ENCODE measurements around the gene DCDC2B.
"Not testable (repeated sequence)": the region's sequence is repeated elsewhere in the genome, so short reads cannot be mapped to it uniquely, and the experiment has no call there.

DCDC2B gene

DNA sequence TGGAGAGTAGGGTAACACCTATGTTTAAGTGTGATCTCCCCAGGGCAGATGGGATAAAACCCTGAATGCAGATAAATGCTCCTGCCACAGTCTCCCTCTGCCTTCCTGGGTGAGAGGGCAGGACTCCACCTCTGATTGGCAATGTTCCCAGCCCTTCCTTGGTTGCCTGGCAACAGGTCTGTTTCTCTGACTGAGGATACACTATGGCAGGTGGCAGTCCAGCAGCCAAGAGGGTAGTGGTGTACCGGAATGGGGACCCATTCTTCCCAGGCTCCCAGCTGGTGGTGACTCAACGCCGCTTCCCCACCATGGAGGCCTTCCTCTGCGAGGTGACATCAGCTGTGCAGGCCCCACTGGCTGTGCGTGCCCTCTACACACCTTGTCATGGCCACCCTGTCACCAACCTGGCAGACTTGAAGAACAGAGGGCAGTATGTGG, at the start of gene DCDC2B:
Gene DCDC2B (plus strand): TSS at position 199 of the 438 bp plus-strand sequence. CDS start 5 bp downstream, at position 204.
- DNase-seq = peak; percentile 78
- in situ Hi-C loops (cut with HindIII; ENCODE audit: low pct_ligation_motif_present, low pct_unique_long_range_greater_than_20kb, low sequenced_read_pairs) = no loop called here

DNA sequence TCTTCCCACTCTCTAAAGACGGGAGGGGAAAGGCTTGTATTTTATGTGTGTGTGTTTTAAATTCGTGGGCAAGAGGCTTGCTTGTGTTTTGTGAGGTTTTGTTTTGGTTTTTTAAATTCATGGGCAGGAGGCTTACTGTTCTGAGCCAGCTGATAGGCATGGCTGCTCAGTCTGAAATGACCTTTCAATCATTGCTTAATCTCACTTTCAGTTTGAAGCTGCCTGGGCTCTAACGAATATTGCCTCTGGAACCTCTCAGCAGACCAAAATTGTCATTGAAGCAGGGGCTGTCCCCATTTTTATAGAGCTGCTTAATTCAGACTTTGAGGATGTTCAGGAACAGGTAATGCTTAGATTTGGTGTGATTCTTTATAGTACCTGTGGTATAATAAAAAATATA, 49.7 kb upstream of the DCDC2B start:
- in situ Hi-C loops (cut with HindIII; ENCODE audit: low pct_ligation_motif_present, low pct_unique_long_range_greater_than_20kb, low sequenced_read_pairs) = no loop called here
- no peak for DNase-seq

DNA sequence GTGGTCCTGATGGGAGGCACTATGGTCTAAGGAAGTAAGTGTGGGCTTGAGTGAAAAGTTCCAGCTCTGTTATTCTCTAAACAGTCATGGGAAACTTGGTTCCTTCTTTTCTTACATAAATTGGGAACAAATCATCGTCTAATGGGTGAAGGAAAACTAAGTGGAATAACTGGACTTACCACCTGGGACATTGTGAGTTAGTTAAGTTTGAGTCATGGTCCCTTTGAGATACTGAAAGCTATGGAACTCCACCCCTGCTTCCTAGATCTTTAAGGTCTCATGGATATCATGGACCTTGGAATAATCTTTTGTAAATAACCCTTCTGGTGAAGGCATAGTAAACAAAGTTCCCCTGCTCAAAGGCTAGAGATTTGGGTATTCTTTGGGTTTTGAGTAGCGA, 45.5 kb upstream of the DCDC2B start:
- DNase-seq = no peak
- in situ Hi-C loops (cut with HindIII; ENCODE audit: low pct_ligation_motif_present, low pct_unique_long_range_greater_than_20kb, low sequenced_read_pairs) = no loop called here

DNA sequence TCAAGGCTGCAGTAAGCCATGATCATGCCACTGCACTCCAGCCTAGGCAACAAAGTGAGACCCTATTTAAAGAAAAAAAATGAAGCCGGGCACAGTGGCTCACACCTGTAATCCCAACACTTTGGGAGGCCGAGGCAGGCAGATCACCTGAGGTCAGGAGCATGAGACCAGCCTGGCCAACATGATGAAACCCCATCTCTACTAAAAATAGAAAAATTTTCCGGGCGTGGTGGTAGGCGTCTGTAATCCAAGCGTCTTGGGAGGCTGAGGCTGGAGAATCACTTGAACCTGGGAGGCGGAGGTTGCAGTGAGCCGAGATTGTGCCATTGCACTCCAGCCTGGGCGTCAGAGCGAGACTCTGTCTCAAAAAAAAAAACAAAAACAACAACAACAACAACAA, 43.3 kb upstream of the DCDC2B start:
- DNase-seq; in situ Hi-C loops (cut with HindIII; ENCODE audit: low pct_ligation_motif_present, low pct_unique_long_range_greater_than_20kb, low sequenced_read_pairs): not testable (repeated sequence)

DNA sequence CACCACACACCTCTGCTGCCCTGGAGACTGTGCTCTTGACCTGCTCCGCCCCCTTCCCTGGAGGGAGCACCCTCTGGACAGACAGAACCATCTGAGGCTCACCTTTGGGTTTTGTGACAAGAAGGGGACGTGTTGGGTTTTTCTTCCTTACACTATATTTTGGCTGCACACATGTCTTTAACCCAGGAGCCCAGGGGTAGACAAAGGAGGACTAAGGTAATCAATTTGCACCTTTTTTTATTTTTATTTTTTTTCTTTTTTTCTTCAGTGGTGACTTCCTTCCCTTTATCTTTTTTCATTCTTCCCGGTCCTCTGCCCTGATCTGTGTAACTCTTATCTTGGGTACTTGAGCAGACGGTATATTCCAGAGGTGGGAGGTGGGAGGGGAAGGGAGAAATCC, 37.9 kb upstream of the DCDC2B start:
- DNase-seq = no peak
- in situ Hi-C loops (cut with HindIII; ENCODE audit: low pct_ligation_motif_present, low pct_unique_long_range_greater_than_20kb, low sequenced_read_pairs) = no loop called here

DNA sequence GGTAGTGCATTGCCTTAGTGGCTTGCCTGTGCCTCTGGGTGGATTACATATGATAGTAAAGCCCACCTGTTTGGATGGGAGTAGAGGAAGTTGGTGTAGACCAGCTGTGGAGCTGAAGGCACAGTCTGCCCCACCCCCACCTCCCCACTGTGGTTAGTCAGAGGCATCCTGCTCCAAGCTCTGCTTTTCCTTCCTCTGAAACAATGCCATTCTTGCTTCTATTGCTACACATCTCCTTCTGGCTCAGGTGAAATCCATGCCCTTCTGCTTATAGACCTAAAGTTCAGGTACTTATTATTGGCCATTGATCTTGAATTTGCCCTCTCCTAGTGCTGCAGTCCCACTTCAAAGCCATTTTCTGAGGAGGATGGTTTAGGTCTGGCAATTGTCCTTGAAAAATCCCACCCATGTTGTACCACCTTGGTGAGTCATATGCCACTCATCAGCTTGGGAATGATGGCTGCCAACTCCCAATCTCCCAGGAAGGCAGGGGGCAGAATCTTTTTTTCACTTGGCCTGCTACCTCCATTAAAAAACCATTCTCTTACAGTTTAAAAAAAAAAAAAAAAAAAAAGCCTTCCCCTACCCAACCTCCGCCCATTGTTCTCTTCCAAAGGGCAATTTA, 36.2 kb upstream of the DCDC2B start:
- DNase-seq = no peak
- in situ Hi-C loops (cut with HindIII; ENCODE audit: low pct_ligation_motif_present, low pct_unique_long_range_greater_than_20kb, low sequenced_read_pairs) = no loop called here

DNA sequence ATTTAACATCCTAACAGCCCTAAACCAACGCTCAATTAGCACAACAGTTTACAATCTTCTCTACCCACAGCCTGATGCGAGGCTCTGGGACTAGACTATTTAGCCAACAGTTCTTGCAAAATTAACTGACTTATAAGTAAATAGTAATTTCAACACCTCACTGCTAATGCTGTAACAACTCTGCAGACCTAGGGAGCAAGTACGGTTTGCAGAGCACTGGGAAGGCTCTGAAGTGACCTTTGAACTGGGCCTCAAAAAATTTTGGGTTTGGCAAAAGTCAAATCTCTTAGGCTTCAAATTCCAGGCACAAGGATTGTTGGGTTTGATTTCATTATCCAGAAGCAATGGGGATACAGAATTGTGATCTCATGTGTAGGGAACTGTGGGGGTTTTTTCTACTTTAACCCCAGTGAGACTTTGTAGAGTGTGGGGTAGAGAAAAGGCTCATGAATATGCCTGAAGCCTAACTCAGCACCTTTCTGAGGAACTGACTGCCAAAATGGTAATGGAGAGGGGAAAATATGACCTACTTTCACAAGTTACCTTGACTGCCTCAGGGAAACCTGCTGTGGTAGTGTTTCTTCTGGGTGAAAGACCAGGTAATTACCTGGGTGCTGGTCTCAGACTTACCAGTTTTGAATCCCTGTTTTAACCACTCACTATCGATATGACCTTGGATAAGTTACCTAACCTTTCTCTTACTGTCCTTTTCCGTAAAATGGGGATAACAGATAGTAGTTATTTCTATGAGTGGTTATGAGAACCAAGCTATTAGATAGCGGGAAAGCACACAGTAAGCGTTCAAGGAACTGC, 30.3 kb upstream of the DCDC2B start:
- in situ Hi-C loops (cut with HindIII; ENCODE audit: low pct_ligation_motif_present, low pct_unique_long_range_greater_than_20kb, low sequenced_read_pairs) = no loop called here
- no peak for DNase-seq

DNA sequence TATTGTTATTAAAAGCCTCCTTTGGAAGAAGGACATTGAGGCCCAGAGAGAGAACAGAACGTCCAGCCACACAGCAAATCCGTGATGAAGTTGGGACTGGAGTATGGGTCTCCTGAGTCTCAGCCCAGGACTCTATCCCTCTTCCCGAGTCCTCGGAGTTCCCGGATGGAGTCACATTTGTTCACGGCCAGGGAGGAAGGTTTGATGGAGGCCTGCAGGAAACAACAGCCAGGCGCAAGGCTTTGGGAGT, 29.8 kb upstream of the DCDC2B start:
- DNase-seq = no peak
- in situ Hi-C loops (cut with HindIII; ENCODE audit: low pct_ligation_motif_present, low pct_unique_long_range_greater_than_20kb, low sequenced_read_pairs) = no loop called here

DNA sequence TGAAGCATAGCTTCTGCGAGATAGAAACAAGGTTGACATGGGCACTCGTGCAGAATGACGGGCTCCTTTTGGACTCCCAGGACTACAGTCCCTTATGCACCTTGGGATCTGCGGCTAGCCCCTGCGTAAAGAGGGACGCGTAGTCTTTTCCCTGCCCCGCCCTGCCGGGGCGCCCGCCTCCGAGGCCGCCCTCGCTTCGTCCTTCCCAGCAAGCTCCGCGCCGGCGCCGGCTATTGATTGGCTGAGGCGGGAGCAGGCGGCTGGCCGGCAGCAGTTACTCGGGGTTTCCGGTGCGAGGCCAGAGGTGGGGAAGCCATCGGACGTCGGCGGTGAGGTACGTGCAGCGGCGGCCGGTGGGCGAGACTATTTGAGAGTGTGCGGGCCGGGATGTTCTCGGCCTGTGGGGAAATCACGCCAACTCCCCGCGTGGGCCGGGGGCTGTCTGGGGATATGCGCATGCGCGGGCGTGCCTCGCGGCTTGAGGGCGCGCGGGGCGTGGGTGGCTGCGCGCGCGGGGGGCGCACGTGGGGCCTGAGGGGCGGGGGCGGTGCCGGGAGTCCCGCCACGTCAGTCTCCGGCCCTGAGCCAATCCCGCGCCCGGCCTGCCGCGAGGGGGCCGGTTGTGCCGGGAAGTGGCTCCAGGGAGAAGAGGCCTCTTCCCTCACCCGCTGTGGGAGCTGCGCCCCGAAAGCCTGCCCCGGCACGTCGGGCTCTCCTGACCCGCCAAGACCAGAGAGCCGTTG, 29.3 kb upstream of the DCDC2B start, which contains the start of gene TXLNA:
Gene TXLNA (plus strand): TSS at position 233 of the 743 bp plus-strand sequence. CDS start 671 bp downstream, outside the sequence.
- peak; percentile 90 for DNase-seq
- in situ Hi-C loops (cut with HindIII; ENCODE audit: low pct_ligation_motif_present, low pct_unique_long_range_greater_than_20kb, low sequenced_read_pairs) = no loop called here

DNA sequence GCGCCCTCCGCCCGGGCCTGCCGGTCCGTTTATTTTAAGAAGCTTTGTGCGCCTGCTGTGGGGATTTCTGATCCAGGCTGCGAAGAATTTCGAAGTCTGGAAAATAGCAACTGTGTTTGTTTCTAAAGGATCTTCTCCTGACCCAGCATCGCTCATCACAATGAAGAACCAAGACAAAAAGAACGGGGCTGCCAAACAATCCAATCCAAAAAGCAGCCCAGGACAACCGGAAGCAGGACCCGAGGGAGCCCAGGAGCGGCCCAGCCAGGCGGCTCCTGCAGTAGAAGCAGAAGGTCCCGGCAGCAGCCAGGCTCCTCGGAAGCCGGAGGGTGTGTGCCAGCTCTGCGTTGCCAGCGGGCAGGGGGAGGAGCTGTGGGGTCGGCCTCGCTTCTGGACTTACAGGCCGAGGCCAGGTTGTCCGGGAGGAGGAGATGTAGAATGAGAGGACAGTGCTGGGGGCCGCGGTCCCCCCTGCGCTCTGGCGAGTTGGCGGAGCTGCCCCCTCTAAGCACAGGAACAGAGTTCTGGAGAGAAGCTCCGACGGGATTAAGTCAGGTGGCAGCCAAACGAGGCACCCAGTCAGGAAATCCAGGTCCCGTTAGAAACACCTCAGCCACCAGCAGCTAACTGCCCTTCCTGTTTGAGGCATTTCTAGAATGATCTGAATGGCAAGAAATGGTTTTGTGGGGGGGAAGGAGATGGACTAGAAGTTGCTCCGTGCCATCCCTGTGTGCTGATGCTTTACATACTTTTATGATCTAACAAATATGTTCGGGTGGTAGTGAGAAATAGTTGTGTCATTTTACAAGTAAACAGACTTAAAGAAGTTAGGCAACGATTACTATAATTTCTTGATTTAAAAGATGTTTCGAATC, 28.5 kb upstream of the DCDC2B start:
- in situ Hi-C loops (cut with HindIII; ENCODE audit: low pct_ligation_motif_present, low pct_unique_long_range_greater_than_20kb, low sequenced_read_pairs) = no loop called here
- peak; percentile 56 for DNase-seq

DNA sequence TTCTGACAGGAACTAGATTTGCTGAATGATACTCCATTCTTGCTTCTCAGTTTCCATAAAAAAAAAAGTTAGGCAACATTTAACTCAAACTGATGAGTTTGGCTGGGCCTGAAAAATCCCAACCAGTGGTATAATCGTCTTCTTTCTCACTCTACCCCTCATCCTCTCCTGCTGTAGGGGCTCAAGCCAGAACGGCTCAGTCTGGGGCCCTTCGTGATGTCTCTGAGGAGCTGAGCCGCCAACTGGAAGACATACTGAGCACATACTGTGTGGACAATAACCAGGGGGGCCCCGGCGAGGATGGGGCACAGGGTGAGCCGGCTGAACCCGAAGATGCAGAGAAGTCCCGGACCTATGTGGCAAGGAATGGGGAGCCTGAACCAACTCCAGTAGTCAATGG, 27.8 kb upstream of the DCDC2B start:
- in situ Hi-C loops (cut with HindIII; ENCODE audit: low pct_ligation_motif_present, low pct_unique_long_range_greater_than_20kb, low sequenced_read_pairs) = no loop called here
- no peak for DNase-seq

DNA sequence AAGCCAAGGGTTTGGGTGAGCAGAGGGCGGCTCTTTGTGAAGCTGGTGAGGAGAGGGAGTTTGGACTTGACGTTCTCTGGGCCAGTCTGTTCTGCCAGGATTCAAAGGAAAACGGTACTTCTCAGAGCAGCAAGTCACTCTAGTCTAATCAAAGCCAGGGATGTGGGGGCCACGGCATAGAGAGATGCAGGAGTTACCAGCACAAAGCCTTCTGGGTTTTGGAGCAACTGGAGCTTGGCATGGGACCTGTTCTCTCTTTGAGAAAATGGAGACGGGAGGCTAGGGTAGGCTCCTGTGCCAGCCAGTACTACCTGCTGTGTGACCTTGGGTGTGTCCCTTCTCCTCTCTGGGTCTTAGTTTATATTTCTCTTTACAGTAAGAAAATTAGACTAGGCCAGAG, 27.3 kb upstream of the DCDC2B start:
- DNase-seq = no peak

DNA sequence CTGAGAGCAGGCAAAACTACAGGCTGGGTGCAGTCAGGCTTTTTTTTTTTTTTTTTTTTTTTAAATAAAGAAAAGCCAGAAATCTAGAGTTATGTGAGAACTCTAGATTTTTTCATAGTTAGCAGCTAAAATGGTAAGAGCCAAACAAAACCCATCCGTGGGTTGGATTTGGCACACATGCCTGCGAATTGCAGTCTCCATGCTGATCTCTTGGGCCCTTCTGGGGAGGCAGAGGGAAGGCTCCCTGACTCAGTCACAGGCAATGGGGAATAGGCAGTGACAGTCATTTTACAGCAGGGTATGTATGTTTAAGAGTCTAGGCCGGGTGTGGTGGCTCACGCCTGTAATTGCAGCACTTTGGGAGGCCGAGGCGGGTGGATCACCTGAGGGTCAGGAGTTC, 26.8 kb upstream of the DCDC2B start:
- no peak for DNase-seq
- in situ Hi-C loops (cut with HindIII; ENCODE audit: low pct_ligation_motif_present, low pct_unique_long_range_greater_than_20kb, low sequenced_read_pairs) = no loop called here

More for the DNA sequence above, 27.3 kb upstream of the DCDC2B start:
- in situ Hi-C loops (cut with HindIII; ENCODE audit: low pct_ligation_motif_present, low pct_unique_long_range_greater_than_20kb, low sequenced_read_pairs) = no loop called here

DNA sequence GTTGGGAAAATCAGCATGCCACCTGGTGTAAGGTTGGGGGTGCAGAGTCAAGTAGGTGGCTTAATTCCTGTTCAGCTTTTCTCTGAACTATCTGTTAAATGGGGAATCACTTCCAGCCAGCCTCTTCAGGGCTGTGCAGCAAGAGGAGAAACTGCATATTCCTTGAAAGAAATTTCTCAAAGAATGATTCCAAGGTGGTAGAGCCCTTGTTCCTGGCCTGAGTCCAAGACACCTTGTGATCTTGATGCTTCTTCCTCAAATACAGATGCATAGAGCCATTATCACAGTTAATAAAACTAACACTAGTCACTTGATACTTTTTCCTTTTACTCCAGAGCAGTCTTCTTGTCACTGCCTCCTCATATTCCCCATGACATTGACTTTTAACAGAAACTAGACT, 24.2 kb upstream of the DCDC2B start:
- DNase-seq = no peak
- in situ Hi-C loops (cut with HindIII; ENCODE audit: low pct_ligation_motif_present, low pct_unique_long_range_greater_than_20kb, low sequenced_read_pairs) = no loop called here

DNA sequence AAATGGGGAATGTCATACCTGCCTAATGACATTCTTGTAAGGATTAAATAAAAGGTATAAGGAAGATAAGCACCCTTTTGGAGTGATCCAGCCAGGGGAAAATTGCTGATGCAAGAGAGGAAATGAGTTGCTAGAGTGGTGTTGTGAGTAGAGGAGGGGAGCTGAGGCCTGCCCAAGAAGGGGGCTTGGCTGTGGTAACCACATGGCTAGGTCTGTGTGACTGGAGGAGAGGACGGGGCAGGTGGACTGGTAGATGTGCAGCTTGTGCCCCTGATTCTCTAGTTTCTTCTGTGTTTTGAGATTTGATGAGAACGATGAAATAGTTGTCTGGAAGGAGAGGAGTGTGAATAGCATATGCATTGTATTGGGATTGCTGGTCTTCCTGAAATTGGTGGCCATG, 22.8 kb upstream of the DCDC2B start:
- in situ Hi-C loops (cut with HindIII; ENCODE audit: low pct_ligation_motif_present, low pct_unique_long_range_greater_than_20kb, low sequenced_read_pairs) = no loop called here
- no peak for DNase-seq

DNA sequence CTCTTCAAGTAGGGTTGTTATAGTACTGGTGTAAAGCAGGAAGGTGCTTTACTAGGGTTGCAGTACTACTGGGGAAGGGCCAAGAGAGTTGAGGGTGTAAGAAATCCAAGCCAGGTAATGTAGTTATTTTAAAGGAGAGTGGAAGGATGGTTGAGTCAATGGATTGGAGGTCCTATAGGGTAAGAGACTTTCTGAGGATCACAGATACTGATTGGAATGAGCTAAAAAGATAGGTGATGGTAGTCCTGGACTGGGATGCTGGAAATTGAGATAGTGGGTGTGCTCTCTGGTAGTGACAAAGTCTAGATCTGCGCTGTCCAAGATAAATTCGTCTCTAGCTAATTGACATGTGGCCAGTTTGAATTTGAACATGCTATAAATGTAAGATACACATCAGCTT, 22.4 kb upstream of the DCDC2B start:
- no peak for DNase-seq
- in situ Hi-C loops (cut with HindIII; ENCODE audit: low pct_ligation_motif_present, low pct_unique_long_range_greater_than_20kb, low sequenced_read_pairs) = no loop called here

DNA sequence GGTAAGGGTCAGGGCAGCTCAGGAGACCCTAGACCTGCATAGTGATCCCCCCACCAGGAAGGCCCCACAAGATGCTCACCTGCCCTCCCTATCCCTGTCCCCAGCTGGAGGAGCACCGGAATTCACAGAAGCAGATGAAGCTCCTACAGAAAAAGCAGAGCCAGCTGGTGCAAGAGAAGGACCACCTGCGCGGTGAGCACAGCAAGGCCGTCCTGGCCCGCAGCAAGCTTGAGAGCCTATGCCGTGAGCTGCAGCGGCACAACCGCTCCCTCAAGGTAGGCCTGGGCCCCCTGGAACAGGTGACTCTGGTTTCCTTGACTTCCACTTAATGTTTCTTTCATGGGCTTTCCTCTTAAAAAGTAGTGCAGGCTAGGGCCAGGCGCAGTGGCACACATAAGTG, 21.0 kb upstream of the DCDC2B start:
- DNase-seq = no peak
- in situ Hi-C loops (cut with HindIII; ENCODE audit: low pct_ligation_motif_present, low pct_unique_long_range_greater_than_20kb, low sequenced_read_pairs) = no loop called here

DNA sequence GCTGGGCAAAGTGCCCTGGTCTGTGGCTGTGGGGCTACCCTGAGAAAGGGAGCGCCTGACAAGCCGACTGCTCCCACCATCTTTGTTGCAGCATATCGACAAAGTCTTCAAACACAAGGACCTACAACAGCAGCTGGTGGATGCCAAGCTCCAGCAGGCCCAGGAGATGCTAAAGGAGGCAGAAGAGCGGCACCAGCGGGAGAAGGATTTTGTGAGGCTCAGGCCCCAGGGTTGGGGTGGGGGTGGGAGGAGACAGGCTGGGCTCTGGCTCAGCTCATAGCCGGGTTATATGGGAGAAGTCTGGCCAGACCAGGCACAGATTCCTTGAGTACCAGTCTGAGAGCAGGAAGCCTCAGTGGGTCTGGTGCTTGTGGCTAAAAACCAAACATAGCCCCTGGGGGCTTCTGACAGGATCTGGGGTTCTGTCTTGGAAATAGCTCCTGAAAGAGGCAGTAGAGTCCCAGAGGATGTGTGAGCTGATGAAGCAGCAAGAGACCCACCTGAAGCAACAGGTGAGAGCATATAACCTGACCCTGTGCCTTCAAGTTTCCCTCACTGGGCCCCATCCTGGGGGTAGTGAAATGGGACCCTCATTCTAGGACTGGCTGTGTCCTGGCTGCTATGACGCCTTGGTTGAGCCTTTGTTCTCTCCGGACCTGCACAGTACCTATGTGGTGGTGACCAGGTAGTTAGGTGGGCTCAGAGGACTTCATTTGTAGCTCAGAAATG, 16.5 kb upstream of the DCDC2B start:
- in situ Hi-C loops (cut with HindIII; ENCODE audit: low pct_ligation_motif_present, low pct_unique_long_range_greater_than_20kb, low sequenced_read_pairs) = no loop called here
- DNase-seq = no peak
